ENCODE measurements around the gene PCCB.
"Not testable (repeated sequence)": the region's sequence is repeated elsewhere in the genome, so short reads cannot be mapped to it uniquely, and the experiment has no call there.

PCCB gene

DNA sequence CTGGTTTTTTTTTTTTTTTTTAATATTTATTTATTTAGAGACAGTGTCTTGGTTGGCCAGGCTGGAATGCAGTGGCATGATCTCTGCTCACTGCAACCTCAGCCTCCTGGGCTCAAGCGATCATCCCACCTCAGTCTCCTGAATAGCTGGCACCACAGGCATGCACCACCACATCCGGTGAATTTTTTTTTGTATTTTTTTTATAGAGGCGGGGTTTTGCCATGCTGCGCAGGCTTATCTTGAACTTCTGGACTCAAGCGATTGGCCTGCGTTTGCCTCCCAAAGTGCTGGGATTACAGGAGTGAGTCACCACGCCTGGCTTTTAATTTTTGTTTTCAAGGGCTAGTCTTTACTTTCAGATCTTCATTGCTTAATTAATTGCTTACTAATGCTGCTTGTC lies 13.1 kb downstream of the PCCB start:
- no peak for DNase-seq

DNA sequence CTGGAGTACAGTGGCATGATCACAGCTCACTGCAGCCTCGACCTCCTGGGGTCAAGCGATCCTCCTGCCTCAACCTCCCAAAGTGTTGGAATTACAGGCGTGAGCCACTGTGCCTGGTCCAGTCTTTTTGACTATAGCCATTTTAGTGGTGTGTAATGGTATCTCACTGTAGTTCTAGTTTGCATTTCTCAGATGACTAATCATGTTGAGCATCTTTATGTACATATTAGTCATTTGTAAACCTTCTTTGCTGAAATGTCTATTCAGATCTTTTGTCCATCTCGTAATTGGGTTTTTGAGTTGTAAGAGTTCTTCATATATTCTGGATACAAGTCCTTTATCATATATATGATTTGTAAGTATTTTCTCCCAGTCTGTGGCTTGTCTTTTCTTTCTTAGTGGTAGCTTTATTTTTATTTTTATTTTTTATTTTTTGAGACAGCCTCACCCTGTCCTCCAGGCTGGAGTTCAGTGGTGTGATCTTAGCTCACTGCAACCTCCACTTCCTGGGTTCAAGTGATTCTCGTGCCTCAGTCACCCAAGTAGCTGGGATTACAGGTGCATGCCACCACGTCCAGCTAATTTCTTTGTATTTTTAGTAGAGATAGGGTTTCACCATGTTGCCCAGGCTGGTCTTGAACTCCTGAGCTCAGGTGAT lies 16.5 kb downstream of the PCCB start:
- not testable (repeated sequence) for DNase-seq

DNA sequence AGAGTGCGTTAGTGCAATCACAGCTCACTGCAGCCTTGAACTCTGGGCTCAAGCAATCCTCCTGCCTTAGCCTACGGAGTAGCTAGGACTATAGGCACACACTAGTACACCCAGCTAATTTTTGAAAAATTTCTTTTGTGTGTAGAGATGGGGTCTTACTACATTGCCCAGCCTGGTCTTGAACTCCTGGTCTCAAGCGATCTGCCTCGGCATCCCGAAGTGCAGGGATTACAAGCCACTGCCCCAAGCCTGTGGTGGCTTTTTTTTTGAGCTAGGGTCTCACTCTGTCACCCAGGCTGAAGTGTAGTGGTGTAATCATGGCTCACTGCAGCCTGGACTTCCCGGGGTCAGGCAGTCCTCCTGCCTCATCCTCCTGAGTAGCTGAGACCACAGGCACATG lies 17.1 kb downstream of the PCCB start:
- DNase-seq = no peak

DNA sequence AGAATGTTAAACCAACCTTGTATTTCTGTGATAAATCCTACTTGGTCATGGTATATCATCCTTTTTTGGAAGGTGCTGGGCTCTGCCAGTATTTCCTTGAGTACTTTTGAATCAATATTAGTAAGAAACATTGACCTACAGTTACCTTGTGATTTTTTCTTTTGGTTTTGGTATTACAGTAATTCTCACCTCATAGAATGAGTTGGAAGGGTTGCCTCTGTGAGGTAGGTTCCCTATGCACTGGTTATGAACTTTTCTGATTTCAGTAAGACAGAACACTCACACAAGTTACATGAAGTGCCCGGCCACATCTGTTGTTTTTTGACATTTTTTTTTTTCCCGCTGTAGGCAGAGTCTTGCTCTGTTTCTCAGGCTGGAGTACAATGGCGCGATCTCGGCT lies 20.0 kb downstream of the PCCB start:
- DNase-seq = no peak

DNA sequence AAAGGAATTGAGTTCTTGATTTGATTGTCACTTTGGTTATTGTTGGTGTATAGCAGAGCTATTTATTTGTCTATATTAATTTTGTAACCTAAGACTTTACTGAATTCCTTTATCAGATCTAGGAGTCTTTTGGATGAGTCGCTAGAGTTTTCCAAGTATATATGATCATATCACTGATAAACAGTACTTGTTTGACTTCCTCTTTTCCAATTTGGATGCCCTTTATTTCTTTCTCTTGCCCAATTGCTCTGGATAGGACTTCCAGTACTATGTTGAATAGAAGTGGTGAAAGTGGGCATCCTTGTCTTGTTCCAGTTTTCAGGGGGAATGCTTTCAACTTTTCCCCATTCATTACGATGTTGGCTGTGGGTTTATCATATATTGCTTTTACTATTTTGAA lies 21.5 kb downstream of the PCCB start:
- DNase-seq = not testable (repeated sequence)

DNA sequence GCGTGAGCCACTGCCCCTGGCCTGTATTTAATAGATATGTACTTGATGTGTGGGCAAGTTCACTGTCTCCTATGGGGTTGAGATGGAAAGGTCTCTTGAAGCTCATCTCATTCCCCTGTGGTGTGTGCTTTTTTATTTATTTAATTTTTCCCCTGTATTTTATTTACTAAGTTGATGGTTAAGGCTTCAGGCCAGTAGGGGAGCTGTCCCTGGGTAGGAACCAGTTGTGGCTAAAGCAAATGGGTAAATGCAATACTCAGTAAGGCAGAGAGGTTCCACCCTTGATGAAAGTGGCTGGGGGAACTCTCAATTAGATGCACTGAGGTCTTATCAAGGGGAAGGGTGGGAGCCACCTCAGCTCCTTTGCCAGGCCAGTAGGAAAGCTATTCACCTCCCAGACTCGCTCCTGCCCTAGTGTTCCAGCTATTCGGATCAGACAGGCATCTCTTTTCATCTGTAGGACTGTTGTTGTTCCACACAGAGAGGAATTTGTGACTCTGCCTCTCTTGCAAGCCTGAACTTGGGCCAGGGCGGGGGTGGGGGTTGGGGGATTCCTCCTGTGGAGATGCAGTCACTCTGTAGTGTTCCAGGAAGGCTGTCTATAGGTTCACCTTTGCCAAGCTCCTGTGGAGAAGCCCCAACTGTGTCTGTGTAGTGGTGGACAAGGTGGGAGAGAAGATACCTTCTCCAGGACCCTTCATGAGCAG lies 26.1 kb downstream of the PCCB start:
- no peak for DNase-seq

DNA sequence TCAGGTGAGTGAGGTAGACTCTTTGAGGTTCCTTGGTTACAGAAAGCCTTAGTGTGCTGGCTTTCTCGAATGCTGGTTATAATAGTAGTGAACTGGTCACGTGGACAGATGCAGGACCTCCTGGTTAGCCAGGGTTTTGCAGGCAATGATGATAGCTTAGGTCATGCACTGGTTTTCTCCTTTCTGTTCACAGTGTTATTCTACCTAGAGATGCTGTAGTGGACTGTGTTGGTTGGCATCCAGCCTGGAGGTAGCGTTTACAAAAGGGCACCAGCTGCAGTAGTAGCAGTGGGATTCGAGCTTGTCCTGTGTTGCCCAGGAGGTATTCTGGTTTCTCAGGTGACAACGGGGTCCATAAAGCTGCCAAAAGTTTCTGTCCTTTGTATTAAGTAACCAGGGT lies 27.0 kb downstream of the PCCB start:
- peak; percentile 88 for DNase-seq

DNA sequence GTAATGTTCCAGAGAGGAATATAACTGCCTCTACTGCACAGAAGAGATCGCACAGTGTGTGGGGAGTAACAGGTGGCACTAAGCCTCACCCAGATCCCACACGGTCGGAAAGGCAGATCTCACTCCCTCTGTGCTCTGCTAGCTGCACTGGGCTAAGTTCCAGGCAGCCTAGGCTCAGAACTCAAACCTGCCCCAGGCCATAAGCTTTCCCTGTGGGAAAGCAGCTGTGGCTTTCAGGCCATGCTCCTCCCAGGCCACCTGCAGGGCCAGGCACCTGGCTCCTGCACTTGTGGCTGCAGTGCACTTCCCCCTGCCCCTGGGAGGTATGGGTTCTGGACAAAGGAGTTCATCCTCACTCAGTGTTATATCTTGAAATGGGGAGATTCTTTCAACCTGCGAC lies 27.5 kb downstream of the PCCB start:
- peak; percentile 96 for DNase-seq

DNA sequence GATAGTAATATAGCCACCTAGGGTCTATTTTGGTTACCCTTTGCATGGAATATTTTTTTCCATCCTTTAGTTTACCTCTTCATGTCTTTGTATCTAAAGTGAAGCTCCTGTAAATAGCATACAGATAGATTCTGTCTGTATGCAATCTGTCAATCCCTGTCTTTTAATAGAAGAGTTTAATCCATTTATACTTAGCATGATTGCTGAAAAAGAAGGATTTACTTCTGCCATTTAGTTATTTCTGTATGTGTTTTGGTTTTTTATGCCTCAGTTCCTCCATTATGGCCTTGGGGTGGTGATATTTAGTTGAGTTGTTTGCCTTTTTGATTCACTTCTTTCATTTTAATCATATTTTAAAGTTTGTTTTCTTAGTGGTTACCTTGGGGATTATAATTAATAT lies 29.0 kb downstream of the PCCB start:
- no peak for DNase-seq

DNA sequence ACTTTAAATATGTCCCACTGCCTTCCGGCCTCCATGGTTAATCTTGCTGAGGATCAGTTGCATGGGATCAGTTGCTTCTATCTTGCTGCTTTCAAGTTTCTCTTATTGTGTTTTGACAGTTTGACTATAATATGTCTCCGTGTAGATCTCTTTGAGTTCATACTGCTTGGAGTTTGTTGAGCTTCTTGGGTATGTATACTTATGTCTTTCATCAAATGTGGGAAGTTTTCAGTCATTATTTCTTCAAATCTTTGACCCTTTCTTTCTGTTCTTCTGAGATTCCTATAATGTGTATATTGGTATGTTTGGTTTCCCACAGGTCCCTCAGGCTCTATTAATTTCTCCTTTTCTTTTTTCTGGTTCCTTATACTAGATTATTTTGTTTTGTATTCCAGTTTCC lies 30.8 kb downstream of the PCCB start:
- DNase-seq = no peak

DNA sequence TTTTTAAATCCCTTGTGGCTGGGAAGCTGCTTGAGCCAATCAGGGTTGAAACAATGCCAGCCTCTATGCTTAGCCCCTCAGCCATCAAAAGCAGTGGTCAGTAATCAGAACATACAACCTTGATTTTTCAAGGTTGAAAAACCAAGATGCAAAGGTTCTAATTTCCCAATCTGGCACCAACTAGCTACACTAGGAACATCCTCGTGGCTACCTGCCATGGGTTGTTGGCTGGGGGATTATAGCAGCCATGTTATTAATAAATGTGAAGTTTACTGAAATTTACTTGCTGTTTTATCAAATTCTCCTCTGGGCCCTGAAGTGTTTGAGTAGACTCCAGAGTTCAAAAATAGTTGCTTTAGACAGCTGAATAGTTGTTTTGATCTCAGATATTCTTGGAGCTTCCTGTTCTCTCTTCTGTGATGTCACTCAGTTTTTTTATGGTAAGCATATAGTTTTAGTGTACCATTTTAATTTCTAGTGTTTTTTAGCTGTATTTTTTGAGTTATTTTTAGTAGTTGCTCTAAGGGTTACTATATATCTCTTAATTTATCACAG lies 31.9 kb downstream of the PCCB start:
- no peak for DNase-seq

DNA sequence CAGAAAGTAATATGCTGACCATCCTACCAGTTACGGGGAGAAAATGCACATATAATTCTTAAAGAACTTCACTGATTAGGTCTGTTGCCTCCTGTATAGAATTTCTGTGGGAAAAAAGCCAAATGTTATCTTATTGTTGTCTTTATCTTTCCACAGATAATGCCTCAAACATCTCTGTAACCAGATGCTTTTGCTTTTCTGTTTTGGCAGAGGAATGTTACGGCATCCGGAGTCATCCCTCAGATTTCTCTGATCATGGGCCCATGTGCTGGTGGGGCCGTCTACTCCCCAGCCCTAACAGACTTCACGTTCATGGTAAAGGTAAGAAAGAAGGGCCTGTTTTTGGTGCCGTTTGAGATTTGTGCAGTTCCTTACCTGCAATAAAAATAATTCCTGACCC lies 33.5 kb downstream of the PCCB start:
- DNase-seq = no peak

DNA sequence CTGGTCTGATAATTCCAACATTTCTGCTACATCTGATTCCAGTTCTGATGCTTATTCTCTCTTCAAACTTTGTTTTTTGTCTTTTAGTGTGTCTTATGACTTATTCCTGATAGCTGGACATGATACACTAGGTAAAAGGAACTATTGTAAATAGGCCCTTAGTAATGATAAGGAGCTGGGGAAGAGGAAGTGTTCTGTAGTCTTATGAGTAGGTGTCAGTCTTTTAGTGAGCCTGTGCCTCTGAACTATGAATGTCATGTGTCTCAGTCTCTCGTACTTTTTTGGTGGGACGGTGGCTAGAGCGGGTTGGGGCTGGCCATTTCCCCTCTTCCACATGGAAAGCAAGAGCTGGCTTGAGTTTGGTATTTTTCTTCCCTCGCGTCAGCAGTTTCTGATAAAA lies 41.2 kb downstream of the PCCB start:
- DNase-seq = no peak

DNA sequence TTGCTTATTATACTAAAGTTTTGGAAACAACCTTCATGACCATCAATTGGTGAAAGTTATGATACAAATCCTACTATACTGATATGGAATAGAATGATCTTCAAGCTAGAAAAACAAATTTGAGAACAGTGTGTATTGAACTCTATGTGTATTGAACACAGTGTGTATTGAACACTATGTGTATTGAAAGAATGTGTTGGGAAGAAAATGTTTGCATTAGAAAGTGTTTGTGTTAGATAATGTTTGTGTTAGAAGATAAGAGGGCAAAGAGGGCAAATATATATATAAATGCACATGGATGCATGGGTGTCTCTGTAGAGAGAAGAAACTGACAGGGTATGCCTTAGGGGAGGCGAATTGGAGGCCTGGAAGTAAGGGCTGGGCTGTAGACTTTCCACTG lies 42.4 kb downstream of the PCCB start:
- no peak for DNase-seq

DNA sequence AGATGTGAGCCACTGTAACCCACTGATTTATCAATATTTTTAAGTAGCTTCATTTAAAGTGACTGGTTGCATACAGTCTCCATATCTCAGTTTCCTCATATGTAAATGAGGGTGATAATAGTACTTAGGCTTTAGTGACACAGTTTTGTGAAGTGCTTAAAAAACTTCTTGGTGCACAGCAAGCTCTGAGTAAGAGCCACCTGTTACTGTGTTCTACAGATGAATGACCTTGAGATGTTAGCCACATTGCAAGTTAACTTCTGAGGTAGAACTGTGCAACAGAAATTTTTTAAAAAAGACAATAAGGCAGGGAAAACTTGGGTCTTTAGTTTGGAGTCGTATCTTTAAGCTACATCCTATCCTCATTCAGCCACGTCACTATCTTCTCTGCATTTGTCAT lies 43.1 kb downstream of the PCCB start:
- DNase-seq = no peak

DNA sequence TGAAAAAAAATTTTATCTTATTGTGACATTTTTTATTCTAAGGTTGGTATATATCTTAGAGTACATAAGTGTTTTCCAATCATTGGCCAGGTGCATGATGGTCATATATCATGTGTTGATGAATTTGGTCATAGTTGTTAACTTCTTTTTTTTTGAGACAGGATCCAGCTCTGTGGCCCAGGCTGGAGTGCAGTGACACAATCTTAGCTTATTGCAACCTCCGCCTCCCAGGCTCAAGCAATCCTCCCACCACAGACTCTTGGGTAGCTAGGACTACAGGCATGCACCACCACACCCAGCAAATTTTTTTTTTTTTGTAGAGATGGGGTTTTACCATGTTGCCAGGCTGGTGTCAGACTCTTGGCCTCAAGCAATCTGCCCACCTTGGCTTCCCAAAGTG lies 44.0 kb downstream of the PCCB start:
- no peak for DNase-seq

DNA sequence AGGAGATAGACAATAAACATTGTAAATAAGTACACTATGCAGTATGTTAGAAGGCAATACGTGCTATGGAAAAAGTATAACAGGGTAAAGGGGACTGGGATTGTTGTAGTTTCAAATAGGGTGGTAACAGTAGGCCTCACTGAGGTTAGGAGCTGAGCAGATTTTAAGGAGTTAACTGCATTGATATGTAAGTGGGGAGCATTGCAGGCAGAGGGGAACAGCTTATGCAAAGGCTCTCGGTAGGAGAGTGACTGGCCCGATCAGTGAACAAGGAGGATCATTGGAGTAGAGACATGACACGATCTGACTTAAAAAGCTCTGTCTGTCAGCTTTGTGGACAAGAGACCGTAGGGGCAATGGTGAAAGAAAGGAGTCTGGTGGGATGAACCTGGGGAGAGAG lies 46.8 kb downstream of the PCCB start:
- no peak for DNase-seq

DNA sequence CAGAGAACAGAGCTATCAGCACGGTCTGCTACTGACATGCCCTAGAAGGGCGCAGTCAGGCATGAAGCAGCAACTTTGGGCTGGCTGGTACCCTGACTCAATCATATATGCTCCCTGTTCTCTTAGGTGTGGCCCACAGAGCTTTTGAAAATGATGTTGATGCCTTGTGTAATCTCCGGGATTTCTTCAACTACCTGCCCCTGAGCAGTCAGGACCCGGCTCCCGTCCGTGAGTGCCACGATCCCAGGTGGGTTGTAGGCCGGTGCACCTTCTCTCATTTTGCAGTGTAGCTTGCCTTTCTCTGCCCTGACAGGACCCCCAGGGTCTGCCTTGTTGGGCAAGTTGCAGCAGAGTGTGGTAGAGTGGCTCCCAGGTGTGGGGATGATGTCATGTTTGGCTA lies 47.7 kb downstream of the PCCB start:
- DNase-seq = no peak

DNA sequence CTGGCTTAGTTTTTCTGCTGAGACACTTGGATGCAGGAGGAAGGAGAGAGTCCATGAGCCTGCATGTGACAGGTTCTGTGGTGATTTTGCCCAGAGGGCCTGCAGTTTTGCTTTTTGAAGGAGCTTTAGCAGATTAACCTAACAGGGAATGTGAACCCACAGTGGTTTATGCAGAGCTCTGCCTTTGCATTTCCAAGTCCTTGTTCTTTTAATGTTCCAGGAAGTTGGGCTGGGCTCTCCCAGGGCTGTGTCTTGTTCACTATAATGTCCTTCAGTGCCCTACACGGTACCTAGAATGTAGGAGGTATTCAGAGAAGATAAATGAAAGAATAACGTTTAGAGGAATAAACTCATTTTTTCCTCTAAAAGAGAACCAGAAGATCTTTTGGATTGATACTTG lies 50.3 kb downstream of the PCCB start:
- no peak for DNase-seq

DNA sequence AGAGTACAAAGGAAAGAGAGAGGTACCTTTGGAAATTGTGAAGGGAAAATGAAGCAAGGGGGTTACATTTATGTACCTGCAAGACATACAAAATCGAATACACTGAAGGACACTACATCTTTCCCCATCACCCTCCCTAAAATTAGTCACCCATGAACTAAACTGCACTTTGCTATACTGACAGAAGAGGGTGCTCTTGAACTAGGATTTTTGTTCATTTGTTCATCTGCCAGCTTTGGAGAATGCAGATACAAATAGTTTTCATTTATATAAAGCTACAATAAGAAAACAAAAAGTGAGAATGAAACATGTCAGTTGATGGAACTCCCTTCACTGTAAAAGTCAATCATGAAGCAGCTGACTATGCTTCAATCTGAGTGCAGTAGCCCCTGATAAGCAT lies 55.7 kb downstream of the PCCB start:
- peak; percentile 40 for DNase-seq

DNA sequence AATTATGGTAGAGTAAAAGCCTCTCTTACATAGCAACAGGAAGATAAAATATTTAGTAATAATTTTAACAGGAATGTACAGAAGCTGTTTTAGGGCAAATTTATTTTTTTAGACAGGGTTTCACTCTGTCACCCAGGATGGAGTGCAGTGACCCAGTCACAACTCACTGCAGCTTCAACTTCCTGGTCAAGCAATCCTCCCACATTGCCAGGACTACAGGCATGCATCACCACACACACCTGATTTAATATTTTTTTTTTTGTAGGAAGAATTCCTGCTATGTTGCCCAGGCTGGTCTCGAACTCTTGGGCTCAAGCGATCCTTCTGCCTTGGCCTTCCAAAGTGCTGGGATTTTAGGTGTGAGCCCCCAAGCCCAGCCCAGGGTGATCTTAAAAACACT lies 61.1 kb downstream of the PCCB start:
- no peak for DNase-seq

DNA sequence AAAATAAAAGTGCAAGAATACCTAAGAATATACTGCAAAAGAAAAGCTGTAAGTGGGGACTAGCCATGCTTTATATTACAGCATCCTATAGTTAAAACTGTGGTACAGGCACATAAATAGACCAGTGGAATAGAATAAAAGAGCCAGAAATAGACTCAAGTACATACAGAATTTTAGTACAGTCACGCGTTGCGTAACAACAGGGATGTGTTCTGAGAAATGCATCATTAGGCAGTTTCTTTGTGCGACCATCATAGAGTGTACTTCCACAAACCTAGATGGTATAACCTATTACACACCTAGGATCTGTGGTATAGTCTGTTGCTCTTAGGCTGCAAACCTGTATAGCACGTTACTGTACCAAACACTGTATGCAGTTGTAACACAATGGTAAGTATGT lies 61.8 kb downstream of the PCCB start:
- DNase-seq = no peak

DNA sequence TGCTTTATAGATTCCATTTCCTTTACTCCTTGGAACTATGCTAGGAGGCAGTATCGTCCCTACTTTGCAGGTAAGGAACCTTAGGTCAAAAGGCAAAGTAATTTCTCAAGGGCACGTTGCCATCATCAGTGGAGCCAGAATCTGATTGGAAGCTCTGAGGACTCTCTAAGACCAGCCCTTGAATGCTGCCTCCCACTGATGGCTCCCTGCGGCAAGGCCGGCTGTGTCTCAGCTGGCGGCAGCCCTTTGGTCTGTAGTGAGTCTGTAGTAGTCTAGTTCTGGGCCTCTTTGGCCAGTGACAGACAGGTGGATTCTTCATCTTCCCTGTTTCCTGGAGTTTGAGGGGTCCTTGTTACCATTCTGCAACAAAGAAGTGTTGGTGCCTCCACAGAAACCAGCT lies 76.2 kb downstream of the PCCB start:
- no peak for DNase-seq

DNA sequence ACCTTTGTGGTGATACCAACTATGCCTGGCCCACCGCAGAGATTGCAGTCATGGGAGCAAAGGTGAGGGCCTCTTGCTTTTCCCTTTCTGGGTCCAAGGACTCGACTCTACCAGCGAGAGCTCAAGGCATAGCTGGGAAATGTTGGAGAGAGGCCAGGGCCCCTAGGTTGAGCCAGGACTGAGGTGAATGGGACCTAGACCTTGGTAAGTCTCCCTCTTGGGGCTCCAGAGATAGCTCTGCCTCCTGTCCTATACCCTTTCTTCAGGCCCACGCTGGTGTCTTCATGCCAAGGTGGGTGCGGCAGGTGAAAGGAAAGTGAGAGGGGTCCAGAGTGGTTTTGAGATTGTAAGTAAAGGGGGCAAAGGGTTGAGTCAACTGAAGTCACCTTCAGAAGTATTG lies 77.5 kb downstream of the PCCB start:
- DNase-seq = no peak

DNA sequence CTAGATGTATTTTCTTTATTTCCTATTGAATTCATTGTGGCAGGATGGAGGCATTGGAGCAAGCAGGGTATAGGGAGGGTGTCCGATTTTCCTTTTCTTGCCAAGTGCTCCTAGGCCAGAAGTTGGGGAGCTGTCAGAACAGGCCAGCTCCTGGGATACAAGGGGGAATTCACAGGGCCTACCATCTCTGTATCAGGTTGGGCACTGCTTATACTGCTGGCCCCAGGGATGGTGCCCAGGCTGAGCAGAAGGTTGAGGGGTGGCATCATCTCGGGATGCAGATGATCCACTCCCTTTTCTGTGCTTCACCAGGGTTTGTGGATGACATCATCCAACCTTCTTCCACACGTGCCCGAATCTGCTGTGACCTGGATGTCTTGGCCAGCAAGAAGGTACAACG lies 79.5 kb downstream of the PCCB start:
- DNase-seq = no peak
